Breast epithelium (tissue), 3 donors: ENCODE results near the gene LHFPL3.

Experiments used
- CTCF ChIP-seq, 3 donors: fragments of 450-650 bp; IDR thresholded peaks; one replicate each; pipeline ENCODE4 v1.5.1; 2016 to 2017; ENCODE audit warnings: antibody characterized with exemption in 3 of 3, mild to moderate bottlenecking in 3 of 3, moderate library complexity in 3 of 3
- POLR2A ChIP-seq: fragments of 450-650 bp; IDR thresholded peaks from one replicate; pipeline ENCODE4 v1.6.1; 2016; ENCODE audit warnings: antibody characterized with exemption, mild to moderate bottlenecking, moderate library complexity

GRCh38 chr7:104826135-104826534, 497.7 kb downstream of the LHFPL3 start:
- TF ChIP-seq CTCF (IDR thresholded peaks at IDR 0.05), result no peak
- TF ChIP-seq POLR2A, result no peak
